ENCODE data around the gene CFAP57. TPM values are rescaled to one million over a fixed set of nuclear protein-coding genes. Genes with fewer than 3 reads are reported as not detected.

The CFAP57 gene
- total RNA-seq, 1 donor from 2014 or later: 0.17 TPM

DNA sequence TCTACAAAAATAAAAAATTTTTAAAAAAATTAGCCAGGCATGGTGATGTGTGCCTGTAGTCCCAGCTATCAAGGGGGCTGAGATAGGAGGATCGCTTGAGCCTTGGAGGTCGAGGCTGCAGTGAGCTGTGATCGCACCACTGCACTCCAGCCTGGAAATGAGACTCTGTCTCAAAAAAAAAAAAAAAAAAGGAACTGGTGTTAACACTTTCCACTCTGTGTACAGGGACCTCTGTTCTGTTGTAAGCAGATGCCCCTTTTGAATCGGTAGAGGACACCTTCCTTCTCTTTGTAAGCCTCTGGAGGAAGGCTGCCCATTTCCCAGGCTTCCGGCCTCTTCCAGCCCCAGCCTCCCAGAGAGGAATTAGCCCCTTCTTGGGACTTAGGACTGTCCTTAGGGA is 120.5 kb downstream of the CFAP57 start:
- H3K4me1 ChIP-seq: peaks cover 17% of the 10 kb centered on the region
- no peak overlapping the region for H3K27ac ChIP-seq
- DNase-seq (no peak), ATAC-seq (no peak)
- H3K9me3 ChIP-seq: no peaks in the 10 kb centered on the region
- intact Hi-C loops (cut with DNase I): no loop called here
- H3K27me3 ChIP-seq: no peaks in the 10 kb centered on the region
- no peaks in the 10 kb centered on the region for H3K36me3 ChIP-seq
- no peak overlapping the region for H3K4me3 ChIP-seq
- TF ChIP-seq, protein P1, sequence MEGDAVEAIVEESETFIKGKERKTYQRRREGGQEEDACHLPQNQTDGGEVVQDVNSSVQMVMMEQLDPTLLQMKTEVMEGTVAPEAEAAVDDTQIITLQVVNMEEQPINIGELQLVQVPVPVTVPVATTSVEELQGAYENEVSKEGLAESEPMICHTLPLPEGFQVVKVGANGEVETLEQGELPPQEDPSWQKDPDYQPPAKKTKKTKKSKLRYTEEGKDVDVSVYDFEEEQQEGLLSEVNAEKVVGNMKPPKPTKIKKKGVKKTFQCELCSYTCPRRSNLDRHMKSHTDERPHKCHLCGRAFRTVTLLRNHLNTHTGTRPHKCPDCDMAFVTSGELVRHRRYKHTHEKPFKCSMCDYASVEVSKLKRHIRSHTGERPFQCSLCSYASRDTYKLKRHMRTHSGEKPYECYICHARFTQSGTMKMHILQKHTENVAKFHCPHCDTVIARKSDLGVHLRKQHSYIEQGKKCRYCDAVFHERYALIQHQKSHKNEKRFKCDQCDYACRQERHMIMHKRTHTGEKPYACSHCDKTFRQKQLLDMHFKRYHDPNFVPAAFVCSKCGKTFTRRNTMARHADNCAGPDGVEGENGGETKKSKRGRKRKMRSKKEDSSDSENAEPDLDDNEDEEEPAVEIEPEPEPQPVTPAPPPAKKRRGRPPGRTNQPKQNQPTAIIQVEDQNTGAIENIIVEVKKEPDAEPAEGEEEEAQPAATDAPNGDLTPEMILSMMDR (IDR thresholded peaks at IDR 0.05): no peak

DNA sequence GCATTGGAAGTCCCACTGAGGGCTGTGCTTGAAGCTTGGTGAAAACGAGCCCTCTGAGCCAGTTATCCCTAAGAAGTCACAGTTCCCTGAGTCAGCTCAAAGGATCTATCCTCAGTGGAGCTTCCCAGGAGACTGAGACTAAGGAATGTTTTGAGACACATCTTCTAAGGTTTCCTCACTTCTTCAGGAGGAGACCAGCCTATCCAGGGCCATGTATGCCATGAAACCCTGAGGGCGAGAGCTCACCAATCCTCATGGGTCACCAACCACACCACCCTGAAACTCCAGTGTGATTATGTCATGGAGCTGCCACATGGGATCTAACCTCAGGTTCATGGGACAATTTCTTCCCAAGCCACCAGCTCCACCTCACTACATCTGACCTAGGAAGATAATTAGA is 121.0 kb downstream of the CFAP57 start:
- H3K27ac ChIP-seq: no peak overlapping the region
- no peak overlapping the region for H3K4me3 ChIP-seq
- no peak for ATAC-seq
- DNase-seq: no peak
- intact Hi-C loops (cut with DNase I): no loop called here
- H3K9me3 ChIP-seq: no peaks in the 10 kb centered on the region
- H3K4me1 ChIP-seq: peaks cover 17% of the 10 kb centered on the region
- H3K36me3 ChIP-seq: no peaks in the 10 kb centered on the region
- TF ChIP-seq, protein P1 (IDR thresholded peaks at IDR 0.05): no peak
- no peaks in the 10 kb centered on the region for H3K27me3 ChIP-seq

DNA sequence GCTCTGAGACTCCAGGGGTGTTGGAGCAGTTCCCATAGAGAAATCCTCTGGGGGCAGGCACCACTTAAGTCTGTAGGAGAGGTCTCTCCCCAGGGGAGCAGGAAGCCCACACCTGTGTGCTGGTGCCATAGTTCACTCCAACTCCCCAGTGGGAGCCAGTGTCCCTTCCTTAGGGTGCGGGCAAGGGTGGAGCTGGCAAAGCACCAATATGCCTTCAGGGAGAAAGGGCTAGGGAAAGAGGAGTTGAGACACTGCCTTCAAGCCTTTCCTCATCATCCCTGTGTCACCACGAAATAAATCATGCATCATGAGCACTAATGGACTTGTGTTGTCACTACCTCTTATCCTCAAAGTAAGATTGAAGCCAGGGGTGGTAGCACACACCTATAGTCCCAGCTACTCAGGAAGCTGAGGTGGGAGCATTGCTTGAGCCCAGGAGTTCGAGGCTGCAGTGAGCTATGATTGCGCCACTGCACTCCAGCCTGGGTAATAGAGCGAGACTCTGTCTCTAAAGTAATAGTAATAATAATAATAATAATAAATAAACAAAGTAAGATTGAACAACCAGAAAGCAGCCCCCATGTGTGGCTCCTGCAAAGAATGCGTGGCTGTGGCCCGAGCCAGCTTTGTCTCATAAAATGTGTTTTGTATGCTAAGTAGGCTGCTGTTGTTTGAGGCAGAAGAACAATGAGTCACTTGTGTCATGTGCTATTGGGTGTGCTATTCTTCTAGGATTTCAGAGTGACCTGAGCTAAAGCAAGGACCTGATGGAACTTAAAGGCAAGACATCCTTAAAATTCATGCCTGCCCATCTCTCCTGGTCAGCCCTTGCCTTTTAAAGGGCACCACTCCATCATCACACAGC is 122.0 kb downstream of the CFAP57 start:
- Histone ChIP-seq H3K9me3 (no peaks in the 10 kb centered on the region), H3K4me1 (peaks cover 19% of the 10 kb centered on the region), H3K27me3 (no peaks in the 10 kb centered on the region), H3K4me3 (no peak overlapping the region), H3K36me3 (no peaks in the 10 kb centered on the region), H3K27ac (peak overlapping the region; percentile 21)
- ATAC-seq (no peak), DNase-seq (no peak)
- intact Hi-C loops (cut with DNase I): no loop called here
- TF ChIP-seq, protein P1 (IDR thresholded peaks at IDR 0.05): no peak

DNA sequence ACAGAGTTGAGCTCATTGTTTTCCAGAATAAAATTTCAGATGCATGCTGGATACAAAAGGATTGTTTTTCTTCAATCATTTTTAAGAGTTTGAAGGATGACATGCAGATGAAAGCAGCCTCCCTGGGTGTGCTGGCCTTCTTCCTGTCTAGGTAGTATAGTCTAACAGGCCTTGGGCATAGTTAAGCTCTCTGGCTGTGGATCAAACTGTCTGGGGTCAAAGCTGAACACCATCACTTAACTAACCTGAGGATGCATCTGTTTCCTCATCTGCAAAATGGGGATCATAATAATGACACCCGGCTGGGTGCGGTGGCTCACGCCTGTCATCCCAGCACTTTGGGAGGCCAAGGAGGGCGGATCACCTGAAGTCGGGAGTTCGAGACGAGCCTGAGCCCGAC is 122.6 kb downstream of the CFAP57 start:
- H3K27me3 ChIP-seq: no peaks in the 10 kb centered on the region
- no peaks in the 10 kb centered on the region for H3K36me3 ChIP-seq
- TF ChIP-seq, protein P1 (IDR thresholded peaks at IDR 0.05): no peak
- no peaks in the 10 kb centered on the region for H3K9me3 ChIP-seq
- H3K4me1 ChIP-seq: peaks cover 23% of the 10 kb centered on the region
- no peak for ATAC-seq
- DNase-seq: no peak
- intact Hi-C loops (cut with DNase I): no loop called here
- H3K27ac ChIP-seq: peak overlapping the region; percentile 21
- H3K4me3 ChIP-seq: no peak overlapping the region

DNA sequence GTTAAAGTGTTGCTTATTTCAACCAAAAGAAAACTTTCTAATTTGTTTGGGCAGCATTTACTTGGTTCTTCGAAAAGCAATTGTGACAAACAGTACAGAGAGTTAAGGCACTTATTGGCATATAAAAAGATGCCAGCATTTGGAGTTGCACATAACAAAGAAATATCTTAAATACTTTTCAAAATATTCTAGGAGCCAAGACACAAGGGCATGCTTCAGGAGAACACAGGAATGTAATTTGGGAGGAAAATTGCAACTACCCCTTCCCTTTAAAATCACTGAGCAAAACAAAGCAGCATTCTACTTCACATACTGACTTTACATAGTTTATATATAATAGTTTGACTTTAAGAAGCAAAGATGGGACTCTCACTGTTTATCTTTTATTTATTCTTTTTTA is 124.1 kb downstream of the CFAP57 start:
- DNase-seq (no peak), ATAC-seq (no peak)
- Histone ChIP-seq H3K9me3 (no peaks in the 10 kb centered on the region), H3K27me3 (no peaks in the 10 kb centered on the region), H3K27ac (no peak overlapping the region), H3K4me3 (no peak overlapping the region), H3K36me3 (no peaks in the 10 kb centered on the region), H3K4me1 (peaks cover 27% of the 10 kb centered on the region)
- TF ChIP-seq, protein P1 (IDR thresholded peaks at IDR 0.05): no peak
- intact Hi-C loops (cut with DNase I): no loop called here

Data from upper lobe of right lung (tissue), 1 donor.